ENCODE data around the gene EGLN2.

Gene EGLN2

DNA sequence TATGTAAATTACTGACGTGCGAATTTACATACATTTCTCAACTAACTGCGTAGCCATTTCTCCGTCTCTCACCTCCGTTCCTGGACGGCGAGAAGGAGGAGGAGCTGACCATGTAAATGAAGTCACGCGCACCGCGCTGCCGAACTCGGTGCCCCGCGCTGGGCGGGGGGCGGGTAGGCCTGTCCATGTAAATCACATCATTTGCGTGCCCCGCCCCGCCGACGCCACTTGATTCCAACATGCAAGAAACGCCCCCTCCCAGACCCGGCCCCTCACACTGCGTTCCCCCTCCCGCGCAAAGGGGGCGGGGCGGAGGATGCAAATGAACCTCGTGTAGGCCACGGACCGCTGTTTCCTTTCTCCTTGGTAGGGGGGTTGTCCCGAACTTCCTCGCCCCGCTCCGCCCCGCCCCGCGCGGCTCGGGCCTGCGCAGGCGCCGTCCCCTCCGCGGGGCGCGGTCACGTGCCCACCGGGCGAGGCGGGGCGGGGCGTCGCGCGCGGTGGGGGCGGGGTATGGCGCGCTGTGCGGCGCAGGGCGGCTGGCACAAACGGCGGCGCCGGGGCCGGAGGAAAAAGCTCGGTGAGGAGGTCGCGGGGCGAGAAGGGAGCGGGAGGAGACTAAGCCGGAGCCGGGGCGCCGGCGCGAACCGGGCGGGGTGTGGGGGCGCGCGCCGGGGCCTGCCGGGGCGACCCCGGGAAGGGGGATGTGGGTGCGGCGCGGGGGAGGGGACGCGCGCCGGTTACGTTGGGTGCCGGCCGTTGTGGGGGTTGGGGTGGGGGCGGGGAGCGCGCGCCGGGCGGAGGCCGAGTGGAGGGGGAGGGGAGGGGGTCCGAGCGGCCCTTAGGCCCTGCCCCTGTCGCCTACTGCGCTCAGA is at the start of gene EGLN2:
Gene EGLN2 (plus strand): TSS at position 509 of the 875 bp plus-strand sequence. CDS start 1,382 bp downstream, outside the sequence.
- in situ Hi-C loops (cut with HindIII; ENCODE audit: low pct_unique_long_range_greater_than_20kb, low sequenced_read_pairs), result no loop called here

DNA sequence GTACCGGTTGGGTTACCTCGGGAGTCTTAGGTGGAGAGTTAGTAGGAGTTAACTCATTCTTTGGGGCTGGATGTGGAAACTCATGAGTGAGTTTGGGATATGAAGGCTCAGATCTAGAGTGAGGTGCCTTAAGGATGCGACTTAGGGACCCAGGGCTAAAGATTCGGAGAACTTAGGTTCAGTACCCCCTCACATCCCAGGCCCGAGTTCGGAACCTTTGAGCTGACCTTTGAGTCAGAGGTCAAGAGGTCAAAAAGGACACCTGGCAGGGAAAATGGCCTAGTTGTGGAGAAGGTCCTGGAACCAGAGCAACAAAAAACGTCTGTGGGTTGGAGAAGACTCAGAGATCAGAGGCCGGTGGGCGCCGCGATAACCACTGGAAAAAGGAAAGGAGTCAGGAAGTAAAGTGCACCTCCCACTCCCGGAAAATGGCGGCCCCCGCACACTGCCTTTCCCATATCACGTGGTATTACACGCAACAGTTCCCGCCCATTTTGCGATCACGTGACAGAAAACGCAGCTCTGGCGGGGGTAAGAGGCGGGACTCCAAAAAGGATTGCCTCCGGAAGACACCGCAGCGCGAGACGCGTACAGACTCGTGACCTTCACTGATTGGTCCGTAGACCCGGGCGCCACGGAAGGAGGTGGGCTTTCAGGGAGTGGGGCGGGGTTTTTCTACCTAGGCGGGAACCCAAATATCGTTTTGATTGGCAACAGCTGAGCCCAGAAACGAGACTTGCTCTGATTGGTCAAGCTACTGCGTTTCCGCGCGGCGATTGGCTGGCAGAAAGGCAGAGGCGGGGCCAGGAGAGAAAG is 48.7 kb upstream of the EGLN2 start, which contains the start of gene ACTMAP:
Gene ACTMAP (minus strand): TSS at position 420 of the 816 bp plus-strand sequence. CDS start 674 bp downstream, outside the sequence.
- in situ Hi-C loops (cut with HindIII; ENCODE audit: low pct_unique_long_range_greater_than_20kb, low sequenced_read_pairs), result no loop called here
- no peak for TF ChIP-seq JUND (IDR thresholded peaks at IDR 0.05; ENCODE audit: low read depth)
- DNase-seq (ENCODE audit: low read depth in 1 of 2, low spot score in 1 of 2), result peak; percentile 81 to 99

More for the DNA sequence above, at the start of gene EGLN2:
- peak; percentile 72 to 99 for DNase-seq (ENCODE audit: low read depth in 1 of 2, low spot score in 1 of 2)
- TF ChIP-seq JUND (IDR thresholded peaks at IDR 0.05; ENCODE audit: low read depth), result no peak

DNA sequence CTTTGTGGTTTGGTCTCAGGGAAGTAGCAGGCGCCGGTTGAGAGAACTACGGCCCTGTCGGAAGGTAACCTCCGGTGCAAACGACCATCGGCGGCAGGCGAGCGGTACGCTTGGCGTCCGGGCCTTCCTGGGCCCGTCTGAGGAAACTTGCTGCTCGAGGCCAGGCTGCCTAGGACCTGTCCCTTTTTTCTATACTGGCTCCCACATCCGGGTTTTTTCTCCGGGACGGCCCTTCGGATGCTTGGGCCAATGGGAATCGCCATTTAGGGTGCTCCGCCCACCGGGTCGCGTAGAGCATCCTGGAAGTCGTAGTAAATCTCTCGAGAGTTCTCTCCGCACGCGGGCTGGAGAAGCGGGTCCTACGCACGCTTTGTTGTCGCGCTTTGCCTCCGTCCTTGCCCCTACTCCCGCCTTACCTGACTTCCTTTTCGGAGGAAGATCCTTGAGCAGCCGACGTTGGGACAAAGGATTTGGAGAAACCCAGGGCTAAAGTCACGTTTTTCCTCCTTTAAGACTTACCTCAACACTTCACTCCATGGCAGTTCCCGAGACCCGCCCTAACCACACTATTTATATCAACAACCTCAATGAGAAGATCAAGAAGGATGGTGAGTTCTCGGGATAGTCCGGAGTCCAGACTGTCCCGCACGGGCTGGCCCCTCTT is 48.0 kb upstream of the EGLN2 start, which contains the start of gene SNRPA:
Gene SNRPA (plus strand): TSS at position 330 of the 664 bp plus-strand sequence. CDS start 206 bp downstream, at position 536.
- TF ChIP-seq JUND (IDR thresholded peaks at IDR 0.05; ENCODE audit: low read depth), result no peak
- in situ Hi-C loops (cut with HindIII; ENCODE audit: low pct_unique_long_range_greater_than_20kb, low sequenced_read_pairs), result no loop called here
- DNase-seq (ENCODE audit: low read depth in 1 of 2, low spot score in 1 of 2), result peak; percentile 72 to 96

DNA sequence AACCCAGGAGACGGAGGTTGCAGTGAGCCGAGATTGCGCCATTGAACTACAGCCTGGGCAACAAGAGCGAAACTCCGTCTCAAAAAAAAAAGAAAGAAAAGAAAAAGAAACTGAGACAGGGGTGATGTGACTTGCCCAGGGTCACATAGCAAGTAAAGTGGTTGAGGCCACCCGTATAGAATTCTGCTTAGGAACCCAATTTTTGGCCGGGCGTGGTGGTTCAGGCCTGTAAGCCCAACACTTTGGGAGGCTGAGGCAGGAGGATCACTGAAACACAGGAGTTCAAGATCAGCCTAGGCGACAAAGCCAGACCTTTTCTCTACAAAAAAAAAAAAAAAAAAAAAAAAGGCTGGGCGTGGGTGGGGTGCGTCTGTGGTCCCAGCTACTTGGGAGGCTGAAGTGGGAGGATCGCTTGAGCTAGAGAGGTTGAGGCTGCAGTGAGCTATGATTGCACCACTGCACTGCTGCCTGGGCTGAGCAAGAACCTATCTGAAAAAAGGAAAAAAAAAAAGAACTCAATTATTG is 46.7 kb upstream of the EGLN2 start:
- in situ Hi-C loops (cut with HindIII; ENCODE audit: low pct_unique_long_range_greater_than_20kb, low sequenced_read_pairs), result no loop called here
- TF ChIP-seq JUND (IDR thresholded peaks at IDR 0.05; ENCODE audit: low read depth), result no peak
- DNase-seq (ENCODE audit: low read depth in 1 of 2, low spot score in 1 of 2), result no peak

DNA sequence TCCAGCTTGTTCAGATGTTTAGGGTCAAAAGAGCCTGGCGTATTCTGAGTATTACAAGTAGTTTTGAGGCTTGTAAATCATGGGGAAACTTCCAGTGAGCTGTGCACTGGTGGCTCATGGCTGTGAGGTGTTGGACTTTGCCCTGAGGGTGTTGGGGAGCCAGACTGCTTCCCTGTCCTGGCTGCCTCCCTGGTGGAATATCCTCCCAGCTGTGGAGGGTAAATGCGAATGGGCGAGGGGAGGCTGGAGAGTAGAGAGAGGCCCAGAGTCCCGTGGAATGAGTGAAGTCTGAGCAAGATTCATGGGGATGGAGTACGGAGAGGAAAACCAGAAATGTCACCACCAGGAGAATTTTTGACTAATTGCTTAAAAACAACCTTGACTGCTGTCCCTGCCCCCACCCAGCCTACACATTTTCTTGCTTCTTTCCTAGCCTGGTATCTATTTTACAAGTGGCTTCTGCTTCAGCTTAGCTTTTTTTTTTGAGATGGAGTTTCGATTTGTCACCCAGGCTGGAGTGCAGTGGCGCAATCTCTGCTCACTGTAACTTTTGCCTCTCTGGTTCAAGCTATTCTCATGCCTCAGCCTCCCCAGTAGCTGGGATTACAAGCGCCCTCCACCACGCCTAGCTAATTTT is 44.3 kb upstream of the EGLN2 start:
- no peak for TF ChIP-seq JUND (IDR thresholded peaks at IDR 0.05; ENCODE audit: low read depth)
- in situ Hi-C loops (cut with HindIII; ENCODE audit: low pct_unique_long_range_greater_than_20kb, low sequenced_read_pairs), result no loop called here
- no peak for DNase-seq (ENCODE audit: low read depth in 1 of 2, low spot score in 1 of 2)

DNA sequence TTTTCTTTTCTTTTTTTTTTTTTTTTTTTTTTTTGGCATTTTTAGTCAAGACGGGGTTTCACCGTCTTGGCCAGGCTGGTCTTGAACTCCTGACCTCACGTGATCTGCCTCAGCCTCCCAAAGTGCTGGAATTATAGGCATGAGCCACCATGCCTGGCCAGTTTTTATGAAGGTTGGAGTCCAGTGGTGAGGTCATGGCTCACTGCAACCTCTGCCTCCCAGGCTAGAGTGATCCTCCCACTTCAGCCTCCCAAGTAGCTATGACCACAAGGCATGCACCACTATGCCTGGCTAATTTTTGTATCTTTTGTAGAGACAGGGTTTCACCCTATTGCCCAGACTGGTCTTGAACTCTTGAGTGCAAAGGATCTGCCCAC is 43.8 kb upstream of the EGLN2 start:
- no peak for DNase-seq (ENCODE audit: low read depth in 1 of 2, low spot score in 1 of 2)
- in situ Hi-C loops (cut with HindIII; ENCODE audit: low pct_unique_long_range_greater_than_20kb, low sequenced_read_pairs), result no loop called here
- TF ChIP-seq JUND (IDR thresholded peaks at IDR 0.05; ENCODE audit: low read depth), result no peak

DNA sequence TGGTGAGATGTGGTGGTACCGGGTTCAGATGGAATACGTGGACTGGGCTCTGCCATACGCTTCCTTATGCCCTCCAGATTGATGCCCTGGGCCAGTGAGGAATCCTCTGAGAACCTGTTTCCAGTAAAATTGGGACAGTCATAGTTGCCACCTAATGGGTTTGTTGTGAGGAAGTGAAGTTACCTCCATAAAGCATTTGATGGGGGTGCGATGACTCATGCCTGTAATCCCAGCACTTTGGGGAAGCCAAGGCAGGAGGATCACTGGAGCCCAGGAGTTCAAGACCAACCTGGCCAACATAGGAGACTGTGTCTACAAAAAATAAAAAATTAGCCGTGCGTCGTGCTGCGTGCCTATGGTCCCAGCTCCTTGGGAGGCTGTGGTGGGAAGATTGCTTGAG is 43.2 kb upstream of the EGLN2 start:
- TF ChIP-seq JUND (IDR thresholded peaks at IDR 0.05; ENCODE audit: low read depth), result no peak
- DNase-seq (ENCODE audit: low read depth in 1 of 2, low spot score in 1 of 2), result no peak
- in situ Hi-C loops (cut with HindIII; ENCODE audit: low pct_unique_long_range_greater_than_20kb, low sequenced_read_pairs), result no loop called here

DNA sequence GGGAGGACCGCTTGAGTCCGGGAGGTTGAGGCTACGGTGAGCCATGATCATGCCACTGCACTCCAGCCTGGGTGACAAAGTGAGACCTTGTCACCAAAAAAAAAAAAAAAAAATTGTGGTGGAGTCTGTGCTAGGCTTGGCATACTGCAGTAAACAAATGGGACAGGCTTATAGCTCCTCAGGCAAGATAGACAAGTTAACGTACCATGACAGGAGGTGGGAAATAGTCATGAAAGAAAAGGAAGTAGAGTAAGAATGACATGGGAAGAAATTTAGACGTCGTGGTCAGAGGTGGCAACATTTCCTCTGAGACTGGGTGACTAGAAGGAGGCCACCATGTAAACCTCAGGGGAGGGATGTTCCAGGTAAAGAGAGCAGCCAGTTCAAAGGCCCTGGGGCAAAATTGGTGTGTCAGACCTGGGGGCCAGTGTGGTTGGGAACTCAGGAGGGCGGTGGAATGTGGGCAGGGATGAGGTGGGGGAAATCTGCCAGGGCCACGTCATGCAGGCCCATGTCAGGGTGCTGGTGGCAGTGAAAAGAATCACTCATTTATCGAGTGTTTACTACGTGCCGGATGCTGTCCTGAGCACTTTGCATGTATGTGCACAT is 42.4 kb upstream of the EGLN2 start:
- DNase-seq (ENCODE audit: low read depth in 1 of 2, low spot score in 1 of 2), result no peak
- no peak for TF ChIP-seq JUND (IDR thresholded peaks at IDR 0.05; ENCODE audit: low read depth)
- in situ Hi-C loops (cut with HindIII; ENCODE audit: low pct_unique_long_range_greater_than_20kb, low sequenced_read_pairs), result no loop called here

DNA sequence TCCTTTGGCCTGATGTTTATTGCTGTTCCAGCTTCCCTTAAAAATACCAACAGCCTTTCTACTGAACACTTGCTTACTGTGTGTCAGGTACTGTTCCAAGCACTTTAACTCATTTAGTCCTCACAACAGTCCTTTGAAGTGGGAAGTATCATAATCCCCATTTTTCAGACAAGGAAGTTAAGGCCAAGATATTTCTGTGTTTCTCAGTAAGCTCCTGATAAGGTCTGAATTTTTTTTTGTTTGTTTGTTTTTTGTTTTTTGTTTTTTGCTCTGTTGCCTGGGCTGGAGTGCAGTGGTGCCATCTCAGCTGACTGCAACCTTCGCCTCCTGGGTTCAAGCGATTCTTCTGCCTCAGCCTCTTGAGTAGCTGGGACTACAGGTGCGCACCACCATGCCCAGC is 40.5 kb upstream of the EGLN2 start:
- in situ Hi-C loops (cut with HindIII; ENCODE audit: low pct_unique_long_range_greater_than_20kb, low sequenced_read_pairs), result no loop called here
- TF ChIP-seq JUND (IDR thresholded peaks at IDR 0.05; ENCODE audit: low read depth), result no peak
- no peak for DNase-seq (ENCODE audit: low read depth in 1 of 2, low spot score in 1 of 2)

DNA sequence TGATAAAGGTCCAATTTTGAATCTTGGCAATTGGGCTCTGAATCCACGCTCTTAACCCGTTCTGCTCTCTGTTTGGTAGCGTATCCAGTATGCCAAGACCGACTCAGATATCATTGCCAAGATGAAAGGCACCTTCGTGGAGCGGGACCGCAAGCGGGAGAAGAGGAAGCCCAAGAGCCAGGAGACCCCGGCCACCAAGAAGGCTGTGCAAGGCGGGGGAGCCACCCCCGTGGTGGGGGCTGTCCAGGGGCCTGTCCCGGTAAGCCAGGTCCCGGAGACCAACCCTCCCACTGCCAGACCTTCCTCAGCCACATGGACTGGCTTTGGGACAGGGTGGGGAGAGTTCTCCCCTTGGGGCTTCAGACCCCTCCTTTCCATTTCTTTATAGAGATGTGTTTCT is 39.6 kb upstream of the EGLN2 start:
- no peak for DNase-seq (ENCODE audit: low read depth in 1 of 2, low spot score in 1 of 2)
- in situ Hi-C loops (cut with HindIII; ENCODE audit: low pct_unique_long_range_greater_than_20kb, low sequenced_read_pairs), result no loop called here
- no peak for TF ChIP-seq JUND (IDR thresholded peaks at IDR 0.05; ENCODE audit: low read depth)

DNA sequence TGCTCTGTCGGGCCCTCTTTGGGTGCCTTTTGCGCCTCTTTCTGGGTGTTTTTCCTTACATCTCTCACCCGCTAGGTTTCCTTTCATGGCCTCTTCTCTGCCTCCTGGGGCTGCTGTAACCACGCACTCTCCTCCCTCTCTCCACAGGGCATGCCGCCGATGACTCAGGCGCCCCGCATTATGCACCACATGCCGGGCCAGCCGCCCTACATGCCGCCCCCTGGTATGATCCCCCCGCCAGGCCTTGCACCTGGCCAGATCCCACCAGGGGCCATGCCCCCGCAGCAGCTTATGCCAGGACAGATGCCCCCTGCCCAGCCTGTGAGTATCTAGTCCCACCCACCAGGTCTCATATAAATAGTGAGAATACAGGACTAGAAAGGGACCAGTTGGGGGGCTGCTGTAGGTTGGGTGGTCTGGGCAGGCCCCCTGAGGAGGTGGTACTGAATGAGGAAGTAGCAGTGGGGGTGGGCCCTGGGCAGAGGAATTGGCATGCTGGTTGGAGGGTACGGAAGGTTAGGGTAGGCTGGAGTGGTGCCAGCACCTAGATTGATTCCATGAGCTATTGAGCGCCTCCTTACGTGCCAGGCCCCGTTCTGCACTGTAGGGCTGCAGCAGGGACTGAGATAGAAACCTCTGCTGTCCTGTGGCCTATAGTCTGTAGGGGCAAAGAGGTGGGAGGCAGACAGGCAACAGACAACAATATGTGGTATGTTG is 36.1 kb upstream of the EGLN2 start:
- TF ChIP-seq JUND (IDR thresholded peaks at IDR 0.05; ENCODE audit: low read depth), result no peak
- in situ Hi-C loops (cut with HindIII; ENCODE audit: low pct_unique_long_range_greater_than_20kb, low sequenced_read_pairs), result no loop called here

More for the DNA sequence above, 36.1 kb upstream of the EGLN2 start:
- no peak for DNase-seq (ENCODE audit: low read depth in 1 of 2, low spot score in 1 of 2)

Data from T47D (cell line).